PC-3 (cell line): Measurements from ENCODE around the gene TTC28.

Source experiments
- EZH2 ChIP-seq: fragments of 300-600 bp; sonication (generic); IDR thresholded peaks from one replicate; pipeline ENCODE4 v1.6.1; 2017; ENCODE audit warnings: antibody characterized with exemption, mild to moderate bottlenecking, low read length; ENCODE audit not compliant: unreplicated experiment
- EZH2phosphoT487 ChIP-seq: fragments of 300-600 bp; sonication (generic); IDR thresholded peaks from 2 replicates; pipeline ENCODE4 v1.6.1; 2018; ENCODE audit warnings: mild to moderate bottlenecking, antibody characterized with exemption, low read length, borderline replicate concordance
- TF ChIP-seq, protein P1 (sequence below): fragments of 300-600 bp; sonication (generic); conservative IDR thresholded peaks from 2 replicates; pipeline ENCODE4 v1.5.1; 2017; ENCODE audit warnings: antibody characterized with exemption, low read depth, mild to moderate bottlenecking, low read length

DNA sequence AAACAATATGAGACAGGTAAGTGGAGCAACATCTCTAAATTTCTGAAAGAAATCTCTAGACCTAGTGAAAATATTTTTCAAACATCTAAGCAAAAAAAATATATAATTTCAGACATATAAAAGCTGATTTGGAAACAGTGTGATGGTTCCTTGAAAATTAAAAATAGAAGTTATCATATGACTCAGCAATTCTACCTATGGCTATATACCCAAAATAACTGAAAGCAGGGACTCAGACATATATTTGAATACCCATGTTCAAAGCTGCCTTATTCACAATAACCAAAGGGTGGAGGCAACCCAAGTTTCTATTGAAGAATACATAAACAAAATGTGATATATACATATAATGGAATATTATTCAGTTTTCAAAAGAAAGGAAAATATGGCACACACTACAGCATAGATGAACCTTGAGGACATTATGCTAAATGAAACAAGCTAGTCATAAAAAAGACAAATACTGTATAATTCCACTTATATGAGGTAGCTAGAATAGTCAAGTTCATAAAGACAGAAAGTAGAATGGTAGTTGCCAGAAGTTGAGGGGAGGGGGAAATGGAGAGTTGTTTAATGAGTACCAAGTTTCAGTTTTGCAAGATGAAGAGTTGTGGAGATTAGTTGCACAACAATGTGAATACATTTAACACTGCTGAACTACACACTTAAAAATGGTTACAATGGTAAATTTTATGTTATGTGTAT is 300.4 kb downstream of the TTC28 start:
- TF ChIP-seq EZH2 (no peak), EZH2phosphoT487 (no peak)
- TF ChIP-seq, protein P1, sequence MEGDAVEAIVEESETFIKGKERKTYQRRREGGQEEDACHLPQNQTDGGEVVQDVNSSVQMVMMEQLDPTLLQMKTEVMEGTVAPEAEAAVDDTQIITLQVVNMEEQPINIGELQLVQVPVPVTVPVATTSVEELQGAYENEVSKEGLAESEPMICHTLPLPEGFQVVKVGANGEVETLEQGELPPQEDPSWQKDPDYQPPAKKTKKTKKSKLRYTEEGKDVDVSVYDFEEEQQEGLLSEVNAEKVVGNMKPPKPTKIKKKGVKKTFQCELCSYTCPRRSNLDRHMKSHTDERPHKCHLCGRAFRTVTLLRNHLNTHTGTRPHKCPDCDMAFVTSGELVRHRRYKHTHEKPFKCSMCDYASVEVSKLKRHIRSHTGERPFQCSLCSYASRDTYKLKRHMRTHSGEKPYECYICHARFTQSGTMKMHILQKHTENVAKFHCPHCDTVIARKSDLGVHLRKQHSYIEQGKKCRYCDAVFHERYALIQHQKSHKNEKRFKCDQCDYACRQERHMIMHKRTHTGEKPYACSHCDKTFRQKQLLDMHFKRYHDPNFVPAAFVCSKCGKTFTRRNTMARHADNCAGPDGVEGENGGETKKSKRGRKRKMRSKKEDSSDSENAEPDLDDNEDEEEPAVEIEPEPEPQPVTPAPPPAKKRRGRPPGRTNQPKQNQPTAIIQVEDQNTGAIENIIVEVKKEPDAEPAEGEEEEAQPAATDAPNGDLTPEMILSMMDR, result no peak
